ENCODE measurements around the gene SCRT2. TPM values are rescaled to one million over a fixed set of nuclear protein-coding genes. Genes with fewer than 3 reads are reported as not detected.

Gene SCRT2
- total RNA-seq, 1 donor from 2014 or later: not detected

DNA sequence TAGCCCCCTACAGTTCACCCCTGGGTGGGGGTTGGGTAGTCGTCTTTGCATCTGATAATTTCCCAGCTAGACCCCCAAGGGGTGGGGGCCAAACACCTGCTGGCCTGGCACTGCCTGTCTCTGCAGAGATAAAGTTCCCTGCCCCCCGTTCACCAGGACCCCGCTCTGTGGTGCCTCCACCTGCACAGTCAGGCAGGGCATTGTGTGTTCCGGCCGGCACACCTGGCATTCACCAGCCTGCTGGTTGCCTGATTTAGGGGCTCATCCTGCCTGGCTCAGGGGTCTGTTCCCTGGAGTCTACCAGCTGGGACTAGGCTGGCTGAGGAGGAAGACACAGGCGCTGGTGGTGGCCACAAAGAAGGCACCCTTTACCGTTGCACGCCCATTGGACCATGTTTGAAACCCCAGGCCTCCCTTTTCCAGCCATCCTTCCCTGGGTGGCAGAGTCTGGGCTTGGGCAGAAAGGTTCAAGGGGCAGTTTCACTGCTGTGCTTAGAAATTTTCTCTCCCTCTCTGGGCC lies 30.8 kb upstream of the SCRT2 start:
- DNase-seq (ENCODE audit: low spot score in 2 of 2, unreplicated experiment in 2 of 2): no peak
- H3K36me3 Mint-ChIP-seq: no peaks in the 10 kb centered on the region
- H3K27ac Mint-ChIP-seq: no peak overlapping the region
- TF ChIP-seq CTCF (IDR thresholded peaks at IDR 0.05; ENCODE audit: unreplicated experiment): no peak
- peaks cover 11% of the 10 kb centered on the region for H3K4me1 Mint-ChIP-seq
- no peak overlapping the region for H3K4me3 Mint-ChIP-seq
- H3K9me3 Mint-ChIP-seq: peaks cover 6% of the 10 kb centered on the region
- peaks cover 53% of the 10 kb centered on the region for H3K27me3 Mint-ChIP-seq (ENCODE audit: low read depth)

DNA sequence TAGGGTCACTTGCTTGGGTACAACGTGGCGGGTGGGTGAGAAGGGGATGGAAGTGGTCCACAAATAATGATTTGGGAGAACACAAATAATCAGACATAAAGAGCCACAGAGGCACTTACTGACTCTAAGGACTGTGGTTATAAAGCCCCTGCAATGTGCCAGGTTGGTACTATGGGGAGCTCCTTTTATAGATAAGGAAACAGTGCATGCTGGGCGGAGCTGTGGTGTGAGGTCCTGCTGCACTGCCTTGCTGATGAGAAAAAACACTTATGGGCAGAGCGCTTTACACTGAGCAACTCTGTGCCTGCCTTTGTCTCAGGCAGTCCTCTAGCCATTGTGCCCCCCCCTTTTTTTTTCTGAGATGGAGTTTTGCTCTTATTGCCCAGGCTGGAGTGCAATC lies 29.1 kb upstream of the SCRT2 start:
- Mint-ChIP-seq H3K27ac (no peak overlapping the region), H3K4me3 (no peak overlapping the region), H3K4me1 (peaks cover 6% of the 10 kb centered on the region), H3K9me3 (peaks cover 6% of the 10 kb centered on the region), H3K27me3 (ENCODE audit: low read depth) (peaks cover 56% of the 10 kb centered on the region), H3K36me3 (no peaks in the 10 kb centered on the region)
- DNase-seq (ENCODE audit: low spot score in 2 of 2, unreplicated experiment in 2 of 2): no peak
- TF ChIP-seq CTCF (IDR thresholded peaks at IDR 0.05; ENCODE audit: unreplicated experiment): no peak

DNA sequence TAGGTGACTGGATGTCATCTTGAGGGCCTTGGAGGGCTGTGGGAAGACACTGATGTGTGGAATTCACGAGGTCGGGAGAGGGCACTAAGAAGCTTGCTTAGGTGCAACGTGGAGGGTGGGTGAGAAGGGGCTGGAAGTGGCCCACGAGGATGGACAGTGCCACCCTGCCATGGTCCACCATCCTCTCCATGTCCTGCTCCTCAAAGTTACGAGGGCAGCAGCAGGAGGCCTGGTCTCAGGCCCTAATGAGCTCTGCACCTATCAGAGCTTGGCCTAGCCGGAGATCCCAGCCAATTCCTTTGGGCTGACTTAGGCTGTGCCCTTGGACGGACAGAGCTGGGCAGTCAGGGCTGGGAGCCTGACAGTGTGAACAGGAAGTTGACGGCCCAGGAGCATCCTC lies 27.8 kb upstream of the SCRT2 start:
- no peak overlapping the region for H3K4me3 Mint-ChIP-seq
- H3K36me3 Mint-ChIP-seq: no peaks in the 10 kb centered on the region
- no peak for DNase-seq (ENCODE audit: low spot score in 2 of 2, unreplicated experiment in 2 of 2)
- TF ChIP-seq CTCF (IDR thresholded peaks at IDR 0.05; ENCODE audit: unreplicated experiment): no peak
- no peaks in the 10 kb centered on the region for H3K4me1 Mint-ChIP-seq
- H3K9me3 Mint-ChIP-seq: no peaks in the 10 kb centered on the region
- peaks cover 57% of the 10 kb centered on the region for H3K27me3 Mint-ChIP-seq (ENCODE audit: low read depth)
- no peak overlapping the region for H3K27ac Mint-ChIP-seq

DNA sequence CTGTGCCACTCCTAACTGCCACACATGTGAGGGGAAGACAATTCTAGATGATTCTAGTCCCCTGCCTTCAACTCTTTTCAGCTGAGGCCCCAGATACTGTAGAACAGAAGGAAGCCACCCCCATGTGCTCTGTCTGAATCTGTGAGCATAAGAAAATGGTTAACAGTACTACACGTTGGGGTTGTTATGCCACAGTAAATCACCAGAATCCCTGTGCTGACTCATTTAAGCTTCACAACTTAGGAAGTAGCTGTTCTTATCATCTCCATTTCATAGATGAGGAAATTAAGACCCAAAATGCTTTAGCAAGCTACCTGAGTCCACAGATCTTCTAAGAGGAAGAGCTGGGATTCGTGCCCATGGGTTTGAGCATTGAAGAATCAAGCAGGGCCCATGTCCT lies 27.4 kb upstream of the SCRT2 start:
- no peak overlapping the region for H3K4me3 Mint-ChIP-seq
- peaks cover 60% of the 10 kb centered on the region for H3K27me3 Mint-ChIP-seq (ENCODE audit: low read depth)
- H3K4me1 Mint-ChIP-seq: no peaks in the 10 kb centered on the region
- DNase-seq (ENCODE audit: low spot score in 2 of 2, unreplicated experiment in 2 of 2): no peak
- H3K36me3 Mint-ChIP-seq: no peaks in the 10 kb centered on the region
- H3K27ac Mint-ChIP-seq: no peak overlapping the region
- H3K9me3 Mint-ChIP-seq: no peaks in the 10 kb centered on the region
- TF ChIP-seq CTCF (IDR thresholded peaks at IDR 0.05; ENCODE audit: unreplicated experiment): no peak

GRCh38 chr20:701401-702129 lies 26.0 kb upstream of the SCRT2 start:
- H3K27me3 Mint-ChIP-seq (ENCODE audit: low read depth): peaks cover 55% of the 10 kb centered on the region
- no peaks in the 10 kb centered on the region for H3K4me1 Mint-ChIP-seq
- no peak overlapping the region for H3K27ac Mint-ChIP-seq
- DNase-seq (ENCODE audit: low spot score in 2 of 2, unreplicated experiment in 2 of 2): no peak
- no peak for TF ChIP-seq CTCF (IDR thresholded peaks at IDR 0.05; ENCODE audit: unreplicated experiment)
- H3K9me3 Mint-ChIP-seq: no peaks in the 10 kb centered on the region
- no peak overlapping the region for H3K4me3 Mint-ChIP-seq
- no peaks in the 10 kb centered on the region for H3K36me3 Mint-ChIP-seq

Measured in mesothelial cell of epicardium (in vitro differentiated cells).